H1 (cell line): ENCODE data around the gene CFAP210. TPM values are rescaled to one million over a fixed set of nuclear protein-coding genes. Genes with fewer than 3 reads are reported as not detected.

Experiments
- SIX5 ChIP-seq: IDR thresholded peaks from 2 replicates; pipeline ENCODE4 v1.6.1; 2011; ENCODE audit warnings: mild to moderate bottlenecking, low read depth, low read length
- polyA plus RNA-seq, 7 experiments: library from polyadenylated mRNA; depleted of rRNA in 3 of 7; stranded (reverse) in 5 of 7; unstranded in 2 of 7; fragments of >200 nt in 5 of 7; fragments of 200-250 nt in 2 of 7; gene quantifications; 1 replicate in 5 of 7; 2 replicates in 1 of 7; 4 replicates in 1 of 7; pipeline versions ENCODE4 v1.2.1 to v1.2.3, GENCODE V29; 2011 to 2013; ENCODE audit warnings: missing spikeins in 2 of 7, mixed read lengths in 2 of 7
- total RNA-seq: library from RNA; stranded (reverse); fragmentation: NEBNext Ultra II Directional; extraction: Animal tissue kit (Norgen Biotek cat#: 25700); gene quantifications from 2 replicates; pipeline ENCODE4 v1.2.1, GENCODE V29; 2021

CFAP210 gene
- total and polyA plus RNA-seq, 2 of the 8 experiments (the other 6 are each of a cell fraction or from before 2014, with no cell fraction given) = 0.06 to 0.37 TPM

GRCh38 chr2:169711751-169712509, 17.7 kb upstream of the CFAP210 start (continued):
- no peak for TF ChIP-seq SIX5
